Activated CD4-positive, CD25-positive, alpha-beta regulatory T cell treated with anti-CD3 and anti-CD28 coated beads, Interleukin-2, amount 50 U/mL, for 24 hours (primary cell): Measurements from ENCODE around the gene PAX5.

Experiments
- ATAC-seq, 2 donors: fragments of 150-1000 bp; cut with Tn5 transposase; one replicate each; pipeline ENCODE4 v1.10.0; 2021; ENCODE audit warnings: mild to moderate bottlenecking in 1 of 2, moderate library complexity in 1 of 2

The PAX5 gene

GRCh38 chr9:36959681-36960574 is 74.1 kb downstream of the PAX5 start:
- no peak for ATAC-seq

DNA sequence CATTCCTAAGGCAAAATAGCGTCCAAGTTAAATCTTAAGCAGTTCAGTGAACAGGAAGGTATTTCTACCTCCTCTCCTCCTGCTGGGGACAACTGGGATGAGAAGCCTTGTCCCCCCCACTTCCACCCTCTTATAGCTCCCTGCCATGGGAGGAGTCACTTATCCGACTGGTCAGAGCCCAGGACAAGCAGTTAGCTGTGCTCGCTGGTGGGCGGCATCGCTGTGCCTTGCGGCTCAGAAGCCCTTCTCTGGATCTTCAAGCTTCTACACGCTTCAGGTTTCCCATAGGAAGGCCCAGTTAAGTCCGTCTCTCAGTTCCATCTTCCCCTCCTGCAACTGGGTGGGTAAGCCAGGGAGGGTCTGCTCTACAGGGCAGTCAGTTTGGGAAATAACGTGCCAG is 77.2 kb downstream of the PAX5 start:
- ATAC-seq: no peak

GRCh38 chr9:36950389-36950788 is 83.7 kb downstream of the PAX5 start:
- no peak for ATAC-seq

DNA sequence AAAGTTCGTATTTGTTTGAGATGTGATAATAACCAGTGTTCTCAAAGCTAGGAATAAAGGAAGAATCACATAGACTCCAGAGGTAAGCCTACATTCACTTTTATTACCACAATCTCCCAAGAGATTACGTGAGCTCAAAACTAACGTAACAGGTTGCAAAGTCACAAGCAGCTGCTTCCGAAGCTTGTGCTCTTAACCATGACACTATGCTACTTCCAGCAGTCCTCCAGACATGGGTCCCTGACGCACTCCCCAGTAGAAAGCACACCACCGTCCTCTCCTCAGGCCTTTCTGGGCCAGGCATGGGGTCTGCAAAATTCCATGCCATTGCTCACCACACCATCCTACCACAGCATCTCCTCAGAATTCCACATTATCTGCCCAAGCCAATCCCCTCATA is 84.6 kb downstream of the PAX5 start:
- ATAC-seq: no peak

GRCh38 chr9:36948051-36948450 is 86.0 kb downstream of the PAX5 start:
- no peak for ATAC-seq

GRCh38 chr9:36946653-36947052 is 87.4 kb downstream of the PAX5 start:
- ATAC-seq: no peak

DNA sequence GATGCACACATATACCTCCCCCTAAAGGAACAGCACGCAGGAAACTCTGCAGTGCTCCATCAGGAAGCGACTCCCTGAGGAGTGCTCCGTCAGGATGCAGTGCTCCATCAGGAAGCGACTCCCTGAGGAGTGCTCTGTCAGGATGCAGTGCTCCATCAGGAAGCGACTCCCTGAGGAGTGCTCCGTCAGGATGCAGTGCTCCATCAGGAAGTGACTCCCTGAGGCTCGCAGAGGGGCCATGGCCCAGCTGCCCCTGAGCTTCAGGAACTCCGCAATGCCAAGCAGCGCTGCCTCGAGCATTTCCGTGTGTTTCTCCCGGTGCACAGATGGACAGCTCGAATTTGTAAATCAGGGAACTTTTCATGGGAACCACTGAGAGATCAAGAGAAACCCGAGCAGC is 88.1 kb downstream of the PAX5 start:
- no peak for ATAC-seq

DNA sequence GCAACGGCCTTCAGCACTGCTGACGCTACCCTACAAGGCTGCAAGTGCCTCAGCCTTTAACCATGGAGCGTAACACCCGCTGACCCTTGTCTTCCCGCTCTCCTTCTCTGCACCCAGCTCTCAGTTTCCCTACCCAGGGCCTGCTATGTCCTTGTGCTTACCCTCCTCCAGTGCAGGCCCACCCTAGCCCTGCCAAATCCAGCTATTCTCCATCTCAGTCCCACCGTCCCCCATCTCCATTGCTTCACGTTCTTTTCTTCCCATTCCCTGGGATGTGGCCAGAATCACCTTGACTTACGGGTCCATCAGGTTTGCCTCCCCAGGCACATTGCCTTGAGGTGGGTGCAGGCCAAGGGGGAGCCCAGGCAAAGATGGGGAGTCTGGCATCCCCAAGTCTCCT is 91.2 kb downstream of the PAX5 start:
- ATAC-seq: no peak

GRCh38 chr9:36941441-36941840 is 92.6 kb downstream of the PAX5 start:
- no peak for ATAC-seq

DNA sequence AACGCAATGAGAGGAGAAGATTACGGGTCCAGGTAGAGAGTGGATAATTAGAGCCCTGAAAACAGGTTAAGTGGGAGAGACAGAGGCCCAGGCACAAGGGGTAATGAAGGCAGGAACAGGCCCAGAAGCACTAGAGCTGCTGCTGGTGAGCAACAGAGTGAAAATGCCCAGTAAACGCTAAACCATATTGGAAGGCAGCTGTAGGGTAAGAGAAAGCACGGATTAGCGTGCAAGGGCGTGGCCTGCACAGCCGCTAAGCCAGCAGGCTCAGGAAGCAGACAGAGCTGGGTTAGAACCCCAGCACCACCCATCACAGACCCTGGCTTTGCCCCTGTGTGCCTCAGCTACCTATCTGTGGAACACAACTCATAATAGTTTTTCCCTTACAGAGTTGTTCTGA is 93.2 kb downstream of the PAX5 start:
- ATAC-seq: no peak

DNA sequence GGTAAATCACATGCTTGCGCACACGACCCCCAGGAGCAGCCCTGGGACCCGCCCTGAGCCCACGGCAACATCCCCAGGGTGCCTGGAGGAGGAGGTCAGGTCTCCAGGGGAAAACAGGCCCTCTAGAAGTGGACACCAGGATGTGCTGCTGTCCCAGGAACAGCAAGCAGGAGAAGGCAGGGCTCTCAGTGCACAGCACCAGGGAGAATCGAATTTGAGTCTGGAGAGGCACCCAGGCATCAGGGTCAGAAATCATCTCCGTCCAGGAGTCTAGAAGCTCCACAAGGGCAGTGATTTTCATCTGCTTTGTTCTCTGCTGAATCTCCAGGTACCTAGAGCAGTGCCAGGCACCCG is 93.6 kb downstream of the PAX5 start:
- ATAC-seq: no peak

GRCh38 chr9:36939655-36940499 is 94.2 kb downstream of the PAX5 start:
- ATAC-seq: no peak

GRCh38 chr9:36939214-36939613 is 94.9 kb downstream of the PAX5 start:
- ATAC-seq: no peak

- ATAC-seq: no peak
Observed at GRCh38 chr9:36938617-36939016, 95.5 kb downstream of the PAX5 start.

GRCh38 chr9:36937951-36938350 is 96.1 kb downstream of the PAX5 start:
- no peak for ATAC-seq

- ATAC-seq: no peak
Observed at GRCh38 chr9:36937346-36937745, 96.7 kb downstream of the PAX5 start.

DNA sequence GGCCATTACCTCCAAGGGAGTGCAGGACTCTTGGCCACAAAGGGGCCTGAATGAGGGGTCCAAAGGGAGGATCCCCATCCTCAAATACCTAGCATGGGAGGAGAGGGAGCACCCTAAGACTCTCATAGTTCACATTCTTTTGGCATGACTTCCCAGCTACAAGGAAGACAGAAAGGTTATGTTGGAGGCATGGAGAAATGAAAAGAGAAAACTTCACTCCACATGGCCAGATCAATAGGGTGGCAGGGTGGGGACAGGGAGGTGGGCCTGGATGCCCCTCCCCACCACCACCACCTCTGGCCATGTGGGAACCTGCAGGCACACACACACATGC is 97.6 kb downstream of the PAX5 start:
- ATAC-seq: no peak

- ATAC-seq: peak; percentile 26 to 49
Observed at GRCh38 chr9:36935768-36936497, 98.1 kb downstream of the PAX5 start.

- ATAC-seq: peak in 1 of 2 donors; percentile 19
Observed at GRCh38 chr9:36935332-36935731, 98.7 kb downstream of the PAX5 start.

GRCh38 chr9:36934478-36935065 is 99.5 kb downstream of the PAX5 start:
- ATAC-seq: no peak

- ATAC-seq: no peak
Observed at GRCh38 chr9:36933676-36934215, 100.3 kb downstream of the PAX5 start.

- no peak for ATAC-seq
Observed at GRCh38 chr9:36932198-36932597, 101.9 kb downstream of the PAX5 start.

DNA sequence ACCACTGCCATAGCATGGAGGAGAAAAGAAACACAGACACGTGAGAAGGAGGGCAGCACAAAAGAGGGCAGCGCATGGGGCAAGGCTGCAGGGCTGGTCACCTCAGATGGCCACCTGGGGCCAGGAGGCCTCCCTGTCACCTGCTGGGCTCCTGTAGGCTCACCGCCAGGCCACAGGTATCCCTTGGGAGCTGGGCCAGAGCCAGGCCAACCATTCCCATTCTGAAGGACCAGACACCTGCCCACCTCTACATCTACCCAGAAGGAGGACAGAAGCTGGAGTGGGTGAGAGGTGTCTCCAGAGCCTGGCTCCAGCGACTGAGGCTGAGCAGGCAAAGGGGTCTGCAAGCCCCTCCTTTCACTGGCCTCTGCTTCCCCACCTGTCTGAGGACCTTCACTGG is 103.1 kb downstream of the PAX5 start:
- ATAC-seq: no peak
